GM19099 (cell line): ENCODE measurements around the gene TEX53.

Experiments used
- POLR2A ChIP-seq: IDR thresholded peaks from 3 replicates; pipeline ENCODE4 v1.6.1; 2011; ENCODE audit warnings: low read depth; ENCODE audit not compliant: insufficient read length; ENCODE audit errors: extremely low read depth

The TEX53 gene

DNA sequence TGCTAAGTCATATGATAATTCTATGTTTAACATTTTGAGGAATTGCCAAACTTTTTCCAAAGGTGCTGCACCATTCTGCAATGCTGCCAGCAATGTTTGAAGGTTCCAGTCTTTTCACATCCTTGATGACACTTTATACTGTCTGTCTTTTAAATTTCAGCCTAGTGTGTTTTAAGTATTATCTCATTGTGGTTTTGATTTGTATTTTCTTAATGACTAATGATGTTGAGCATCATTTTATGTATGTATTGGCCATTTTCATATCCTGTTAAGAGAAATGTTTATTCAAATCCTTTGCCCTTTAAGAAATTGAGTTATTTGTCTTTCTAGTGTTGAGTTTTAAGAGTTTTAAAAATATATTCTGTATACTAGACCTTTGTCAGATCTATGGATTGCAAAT, 29.4 kb upstream of the TEX53 start:
- TF ChIP-seq POLR2A = no peak

DNA sequence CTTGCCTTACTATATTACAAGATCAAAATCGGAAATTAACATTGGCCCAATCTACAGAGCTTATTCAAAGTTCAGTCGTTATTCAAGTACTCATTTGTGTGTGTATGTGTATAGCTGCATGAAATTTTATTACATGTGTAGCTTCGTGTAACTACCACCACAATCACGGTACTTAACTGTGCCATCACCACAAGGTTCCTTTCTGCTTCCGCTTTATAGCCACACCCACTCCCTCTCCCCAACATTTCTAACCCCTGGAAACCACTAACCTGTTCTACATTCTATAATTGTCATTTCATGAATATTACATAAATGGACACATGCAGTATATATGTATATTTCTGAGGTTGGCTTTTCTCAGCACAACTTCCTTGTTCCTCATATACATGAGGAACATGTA, 28.3 kb upstream of the TEX53 start:
- TF ChIP-seq POLR2A = no peak

DNA sequence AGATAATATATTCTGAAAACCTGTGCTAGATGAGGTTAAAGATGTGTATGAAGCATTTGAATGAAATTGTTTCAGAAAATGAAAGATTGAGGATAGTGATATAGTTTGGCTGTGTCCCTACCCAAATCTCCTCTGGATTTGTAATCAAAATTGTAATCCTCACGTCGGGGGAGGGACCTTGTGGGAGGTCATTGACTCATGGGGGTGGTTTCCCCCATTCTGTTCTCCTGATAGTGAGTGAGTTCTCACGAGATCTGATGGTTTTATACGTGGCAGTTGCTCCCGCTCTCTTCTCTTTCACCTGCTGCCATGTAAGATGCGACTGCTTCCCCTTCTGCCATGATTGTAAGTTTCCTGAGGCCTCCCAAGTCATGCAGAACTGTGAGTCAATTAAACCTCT, 26.4 kb upstream of the TEX53 start:
- no peak for TF ChIP-seq POLR2A

DNA sequence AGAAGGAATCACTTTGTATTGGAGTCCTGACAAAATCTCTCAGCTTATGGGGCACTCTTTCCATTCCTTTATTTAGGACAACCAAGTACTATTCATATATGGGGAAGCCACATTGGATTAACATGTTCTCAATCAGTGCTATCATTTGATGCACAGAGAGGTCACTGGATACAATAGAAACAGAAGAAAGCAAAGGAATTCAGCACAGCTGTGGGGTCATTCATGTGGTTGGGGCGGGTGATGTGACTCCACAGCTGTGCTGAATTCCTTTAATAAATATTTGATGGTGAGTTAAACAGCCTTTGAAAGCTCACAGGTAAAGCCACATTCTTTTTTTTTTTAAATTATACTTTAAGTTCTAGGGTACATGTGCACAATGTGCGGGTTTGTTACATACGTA, 25.2 kb upstream of the TEX53 start:
- TF ChIP-seq POLR2A = no peak

DNA sequence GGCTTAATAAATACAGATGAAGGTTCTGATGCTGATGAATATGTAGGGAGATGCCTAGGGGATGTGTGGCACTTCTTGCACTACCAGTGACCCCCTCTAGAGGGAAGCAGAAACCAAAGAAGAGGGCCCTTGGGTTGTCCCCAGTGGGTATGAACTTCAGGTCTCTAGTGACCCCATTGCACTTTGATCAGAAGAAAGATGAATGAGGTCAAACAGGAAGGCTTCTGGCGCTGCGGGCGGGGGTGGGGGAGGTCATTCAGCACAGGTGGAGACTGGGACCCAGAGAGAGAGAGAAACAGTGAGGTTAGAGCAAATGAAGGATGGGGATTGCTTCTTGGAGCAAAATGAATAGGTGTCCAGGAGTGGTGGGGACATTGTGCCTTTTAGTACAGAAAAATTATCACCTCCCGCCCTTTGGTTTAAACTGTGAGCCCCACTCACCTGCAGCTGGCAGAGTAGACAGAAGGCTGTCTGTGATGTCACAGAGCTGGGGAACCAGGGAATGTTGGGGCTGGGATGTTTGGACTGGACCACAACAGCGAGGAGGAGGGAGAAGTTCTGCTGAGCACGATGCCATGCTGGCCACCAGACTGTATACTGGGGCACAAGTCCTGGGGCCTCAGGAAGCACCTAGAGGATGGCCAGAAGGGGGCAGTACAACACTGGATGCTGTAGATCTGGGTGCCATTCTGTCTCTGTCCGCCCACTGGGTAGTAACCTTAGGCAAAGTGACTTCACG, 24.2 kb upstream of the TEX53 start, which contains the start of gene TEX48:
TEX48 (minus strand) TSS at position 599 of the 739 bp plus-strand sequence. CDS start 10,469 bp downstream, outside the sequence.
- TF ChIP-seq POLR2A = no peak

DNA sequence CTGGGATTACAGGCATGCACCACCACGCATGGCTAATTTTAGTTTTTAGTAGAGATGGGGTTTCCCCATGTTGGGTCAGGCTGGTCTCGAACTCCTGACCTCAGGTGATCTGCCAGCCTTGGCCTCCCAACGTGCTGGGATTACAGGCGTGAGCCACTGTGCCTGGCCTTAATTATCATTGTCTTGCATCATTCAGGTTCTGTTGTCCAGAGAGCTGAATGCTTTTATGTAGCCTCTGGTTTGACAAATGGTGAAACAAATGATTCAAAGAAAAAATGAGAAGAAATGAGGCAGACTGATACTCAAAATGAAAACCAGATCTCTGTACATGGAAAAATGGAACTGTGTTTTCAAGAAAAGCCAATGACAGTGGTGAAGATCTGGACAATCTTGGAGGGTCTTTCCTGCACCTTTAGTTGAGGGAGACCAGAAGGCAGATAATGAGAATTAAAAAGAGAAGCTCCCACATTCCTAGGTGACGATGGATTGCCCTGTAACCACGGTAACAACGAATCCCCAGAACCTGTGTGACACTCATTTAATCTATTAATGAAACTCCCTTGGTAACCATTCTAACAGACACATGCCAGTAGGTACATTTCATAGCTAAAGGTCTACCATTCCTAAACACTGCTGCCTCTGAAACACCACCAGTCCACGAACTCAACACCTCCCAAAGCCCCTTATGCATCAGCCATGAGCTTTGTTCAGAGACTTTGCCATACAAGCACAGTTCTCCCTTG, 22.8 kb upstream of the TEX53 start:
- no peak for TF ChIP-seq POLR2A

DNA sequence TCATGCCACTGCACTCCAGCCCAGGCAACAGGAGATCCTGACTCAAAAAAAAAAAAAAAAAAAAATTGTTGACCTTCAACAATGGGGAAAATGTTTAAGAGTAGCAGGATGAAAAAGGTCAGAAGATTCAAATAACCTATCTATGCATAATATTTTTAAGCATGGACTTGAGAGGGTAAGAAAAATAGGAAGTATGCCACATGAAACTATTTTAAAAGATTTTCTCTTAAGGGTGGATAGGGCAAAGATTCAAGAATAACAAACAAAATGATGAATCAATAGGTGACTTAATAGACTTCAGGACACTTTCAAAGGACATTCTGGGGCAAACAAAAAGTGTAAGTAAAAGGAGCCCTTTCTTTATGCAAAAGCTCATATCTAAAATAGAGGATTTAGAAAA, 21.2 kb upstream of the TEX53 start:
- TF ChIP-seq POLR2A = no peak

DNA sequence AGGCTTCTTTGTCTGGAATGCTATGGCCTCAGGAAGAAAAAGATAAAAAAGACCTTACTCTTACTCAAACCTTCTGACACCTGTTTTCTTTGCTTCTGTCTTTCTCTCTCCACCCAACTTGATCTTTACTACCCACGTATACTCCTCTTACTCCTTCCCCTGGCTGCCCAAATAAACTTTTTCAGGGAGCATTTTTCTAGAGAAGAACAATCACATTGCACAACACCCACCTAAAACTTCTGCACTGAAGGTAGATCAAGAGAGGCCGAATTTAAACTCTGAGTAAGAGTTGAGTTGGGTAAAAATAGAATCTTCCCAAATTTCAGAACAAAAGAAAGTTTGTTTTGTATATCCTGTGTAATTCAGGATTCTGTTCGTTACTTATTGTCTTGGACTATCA, 20.5 kb upstream of the TEX53 start:
- no peak for TF ChIP-seq POLR2A

DNA sequence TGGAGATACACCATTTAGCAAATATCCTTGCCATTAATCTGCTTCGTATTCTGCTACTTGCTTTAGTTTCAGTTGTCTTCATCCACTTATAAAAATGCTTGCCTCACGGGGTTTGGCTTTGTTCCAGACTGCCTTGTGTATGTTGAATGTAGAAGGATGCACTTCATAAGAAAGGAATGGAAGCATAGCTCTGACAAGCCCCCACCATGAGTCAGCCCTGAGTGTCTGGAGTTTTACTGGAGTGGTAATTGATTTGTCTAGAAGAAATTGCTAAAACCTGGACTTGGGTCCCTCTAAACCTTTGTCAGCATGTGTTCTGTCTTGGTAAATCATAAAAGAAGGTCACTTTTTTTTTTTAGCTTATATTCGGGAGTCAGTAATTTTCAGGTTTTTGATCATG, 19.8 kb upstream of the TEX53 start:
- no peak for TF ChIP-seq POLR2A

DNA sequence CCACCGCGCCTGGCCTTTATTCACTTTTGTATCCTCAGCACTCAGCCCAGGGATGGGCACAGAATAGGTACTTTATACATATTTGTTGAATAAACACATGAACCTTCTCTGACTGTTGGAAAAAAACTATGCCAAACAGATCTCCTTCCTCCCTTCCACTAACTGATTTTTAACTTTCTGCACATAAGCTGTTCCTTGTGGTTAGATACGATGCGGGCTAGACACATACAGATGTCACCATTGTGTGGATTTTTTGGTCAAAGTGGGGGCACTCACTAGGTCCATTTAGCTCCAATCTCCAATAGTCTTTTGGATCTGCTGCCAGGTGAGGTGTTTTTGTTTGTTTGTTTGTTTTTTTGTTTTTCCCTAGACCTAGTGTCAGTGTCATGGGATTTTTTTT, 19.3 kb upstream of the TEX53 start:
- TF ChIP-seq POLR2A = no peak

DNA sequence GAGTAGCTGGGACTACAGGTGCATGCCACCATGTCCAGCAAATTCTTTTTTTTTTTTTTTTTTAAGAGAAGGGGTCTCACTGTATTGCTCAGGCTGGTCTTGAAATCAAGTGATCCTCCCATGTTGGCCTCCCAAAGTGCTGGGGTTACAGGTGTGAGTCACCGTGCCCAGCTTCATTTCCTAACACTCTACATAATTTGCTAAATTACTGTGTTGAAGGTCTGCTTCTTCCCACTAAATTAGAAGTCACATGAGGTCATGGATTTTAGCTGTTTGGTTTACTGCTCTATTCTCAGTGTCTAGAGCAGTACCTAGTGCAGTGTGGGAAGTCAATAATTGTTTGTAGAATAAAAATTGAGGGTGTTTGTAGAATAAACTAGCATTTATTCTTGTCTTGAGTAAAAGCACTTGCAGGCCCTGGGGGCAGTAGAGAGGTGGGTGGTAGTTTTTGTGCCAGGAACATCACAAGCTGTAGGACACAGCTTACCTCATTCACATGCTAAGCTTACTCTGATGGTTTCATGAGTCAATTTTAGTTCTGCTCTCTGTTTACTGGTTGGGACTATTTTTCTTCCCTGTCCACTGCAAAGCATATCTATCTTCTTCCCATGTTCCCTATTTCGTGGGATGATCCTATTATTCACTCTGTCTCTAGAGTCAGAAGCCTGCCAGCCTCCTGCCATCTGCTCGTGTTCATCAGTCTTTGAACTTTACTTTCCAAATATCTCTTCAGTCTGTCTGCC, 17.4 kb upstream of the TEX53 start:
- TF ChIP-seq POLR2A = no peak

DNA sequence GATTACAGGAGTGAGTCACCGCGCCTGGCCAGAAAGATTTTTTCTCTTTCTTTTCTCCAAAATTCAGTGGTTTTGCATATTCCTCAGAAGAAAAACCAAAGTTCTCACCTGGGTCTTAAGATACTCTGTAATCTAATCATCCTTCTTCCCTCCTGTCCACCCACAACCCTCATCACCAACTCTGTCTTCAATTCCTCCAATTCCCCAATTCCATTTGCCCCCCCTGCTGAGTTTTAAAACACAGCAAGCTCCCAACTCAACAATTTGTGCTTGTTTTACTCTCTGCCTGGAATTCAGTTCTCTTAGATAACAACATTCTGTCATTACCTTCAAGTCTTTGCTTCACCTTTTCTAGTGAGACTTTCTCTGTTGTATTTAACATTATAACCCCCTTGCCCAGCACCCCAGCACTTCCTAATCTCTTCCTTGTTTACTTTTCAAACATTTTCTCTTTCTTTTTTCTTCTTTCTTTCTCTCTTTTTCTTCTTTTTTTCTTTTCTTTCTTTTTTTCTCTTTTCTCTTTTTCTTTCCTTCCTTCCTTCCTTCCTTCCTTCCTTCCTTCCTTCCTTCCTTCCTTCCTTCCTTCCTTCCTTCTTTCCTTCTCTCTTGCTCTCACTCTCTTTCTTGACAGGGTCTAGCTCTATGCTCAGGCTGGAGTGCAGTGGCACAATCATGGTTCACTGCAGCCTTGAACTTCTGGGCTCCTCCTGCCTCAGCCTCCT, 16.6 kb upstream of the TEX53 start:
- no peak for TF ChIP-seq POLR2A

DNA sequence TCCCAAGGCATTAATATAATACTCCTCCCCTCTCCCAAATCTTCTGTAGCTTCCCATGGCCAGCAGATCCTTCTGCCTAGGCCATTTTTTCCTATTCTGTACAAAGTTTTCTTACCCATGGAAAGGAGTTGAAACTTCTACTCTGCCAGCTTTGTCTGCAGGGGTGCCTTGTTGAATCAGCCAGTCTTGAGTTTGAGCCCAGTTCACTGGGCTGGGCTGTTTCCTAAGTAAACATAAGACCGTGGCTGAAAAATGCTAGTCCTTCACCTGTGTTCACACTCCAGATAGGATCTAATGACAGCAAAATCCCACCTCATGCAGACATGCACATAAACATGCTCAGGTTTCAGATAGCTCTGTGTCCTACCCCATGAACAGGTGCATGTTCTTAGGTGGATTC, 14.0 kb upstream of the TEX53 start:
- TF ChIP-seq POLR2A = no peak

DNA sequence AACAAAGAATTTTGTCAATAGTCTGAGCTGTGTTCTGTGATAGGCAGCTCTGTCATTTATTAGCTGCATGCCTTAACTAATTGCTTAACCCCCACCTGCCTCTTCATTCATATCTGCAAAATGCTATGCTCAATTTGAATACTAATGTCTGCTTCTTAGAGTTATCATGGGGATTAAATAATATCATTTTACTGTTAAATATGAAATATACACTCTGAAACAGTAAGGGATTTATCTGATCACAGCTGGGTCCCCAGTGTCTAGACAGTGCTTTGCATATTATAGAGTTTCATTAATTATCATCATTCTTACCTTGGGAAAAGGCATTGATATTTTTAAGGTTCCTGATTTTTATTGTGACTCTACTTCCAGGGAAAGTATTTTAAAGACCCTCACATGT, 12.4 kb upstream of the TEX53 start:
- no peak for TF ChIP-seq POLR2A

DNA sequence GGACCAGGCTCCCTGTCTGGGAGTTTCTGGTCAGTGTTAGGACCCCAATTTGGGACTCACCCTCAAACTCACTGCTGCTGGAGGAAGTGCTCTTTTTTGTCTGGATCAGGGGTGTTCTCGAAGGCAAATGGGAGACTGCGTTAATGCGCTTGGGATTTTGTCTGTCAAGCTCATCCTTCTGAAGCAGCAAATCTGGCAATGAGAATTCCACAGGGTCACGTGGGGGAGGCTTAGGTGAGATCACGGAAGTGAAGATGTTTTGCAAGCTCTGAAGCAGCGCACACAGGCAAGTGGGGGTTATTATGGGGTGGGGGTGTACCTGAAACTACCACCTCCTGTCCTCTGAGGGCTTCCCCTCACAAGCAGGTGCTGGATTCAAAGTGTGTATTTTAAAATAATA, 10.5 kb upstream of the TEX53 start:
- TF ChIP-seq POLR2A = no peak

DNA sequence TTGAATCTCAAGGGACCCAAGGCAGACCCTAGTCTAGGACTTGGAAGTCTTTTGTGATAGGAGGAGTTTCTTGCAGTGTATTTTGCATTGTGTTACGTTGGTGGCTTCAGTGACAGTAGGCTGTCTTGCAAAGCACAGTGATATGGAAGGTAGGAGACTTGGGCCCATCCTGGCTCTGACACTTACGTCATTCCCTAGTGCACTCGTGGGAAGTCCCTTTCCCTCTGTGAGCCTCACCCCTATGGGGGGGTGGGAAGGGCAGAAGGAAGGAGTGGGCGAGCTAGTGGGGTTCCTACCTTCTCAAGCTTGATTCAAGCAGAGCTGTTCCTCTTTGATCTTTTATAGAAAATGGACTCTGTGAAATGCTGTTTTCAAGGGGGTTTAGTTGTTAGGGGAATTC, 9.2 kb upstream of the TEX53 start:
- TF ChIP-seq POLR2A = no peak

DNA sequence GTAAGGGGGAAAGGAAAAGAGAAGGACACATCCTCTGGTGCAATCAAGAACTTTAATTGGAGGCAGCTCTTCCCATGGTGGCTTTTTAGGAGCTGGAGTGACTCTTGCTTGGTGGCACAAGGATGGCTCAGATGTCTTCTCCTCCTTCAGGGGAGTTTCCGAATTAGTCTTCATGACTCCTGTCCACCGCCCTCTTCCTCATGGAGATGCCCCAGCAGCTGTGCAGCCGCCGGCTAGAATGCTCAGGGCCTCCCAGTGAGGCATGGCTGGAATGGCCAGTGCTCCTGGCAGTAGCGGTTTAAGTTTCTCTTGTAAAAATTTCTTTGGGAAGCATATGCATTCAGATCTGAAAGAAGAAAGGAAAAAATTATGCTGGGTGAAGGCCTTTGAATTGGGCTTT, 8.8 kb upstream of the TEX53 start:
- no peak for TF ChIP-seq POLR2A
